Measurements from ENCODE around the gene MAPK7.

DNA sequence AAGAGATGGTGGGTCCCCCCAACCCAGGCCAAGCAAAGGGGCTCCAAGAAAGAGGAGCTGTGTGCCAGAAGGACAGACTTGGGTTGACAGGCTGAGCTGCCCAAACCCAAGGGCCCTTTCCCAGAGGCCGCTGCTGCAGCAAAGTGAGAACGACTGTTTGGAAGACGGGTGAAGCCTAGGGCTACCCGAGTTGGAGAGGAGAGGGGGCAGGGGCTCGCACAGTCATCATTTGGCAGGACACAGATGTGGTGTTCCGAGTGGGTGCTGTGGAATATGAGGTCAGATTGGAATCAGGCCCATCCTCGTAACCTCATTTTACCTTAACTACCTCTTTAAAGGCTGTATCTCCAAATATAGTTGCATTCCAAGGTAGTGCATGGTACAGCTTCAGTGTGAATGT, 14.0 kb downstream of the MAPK7 start:
- TF ChIP-seq, protein P1, sequence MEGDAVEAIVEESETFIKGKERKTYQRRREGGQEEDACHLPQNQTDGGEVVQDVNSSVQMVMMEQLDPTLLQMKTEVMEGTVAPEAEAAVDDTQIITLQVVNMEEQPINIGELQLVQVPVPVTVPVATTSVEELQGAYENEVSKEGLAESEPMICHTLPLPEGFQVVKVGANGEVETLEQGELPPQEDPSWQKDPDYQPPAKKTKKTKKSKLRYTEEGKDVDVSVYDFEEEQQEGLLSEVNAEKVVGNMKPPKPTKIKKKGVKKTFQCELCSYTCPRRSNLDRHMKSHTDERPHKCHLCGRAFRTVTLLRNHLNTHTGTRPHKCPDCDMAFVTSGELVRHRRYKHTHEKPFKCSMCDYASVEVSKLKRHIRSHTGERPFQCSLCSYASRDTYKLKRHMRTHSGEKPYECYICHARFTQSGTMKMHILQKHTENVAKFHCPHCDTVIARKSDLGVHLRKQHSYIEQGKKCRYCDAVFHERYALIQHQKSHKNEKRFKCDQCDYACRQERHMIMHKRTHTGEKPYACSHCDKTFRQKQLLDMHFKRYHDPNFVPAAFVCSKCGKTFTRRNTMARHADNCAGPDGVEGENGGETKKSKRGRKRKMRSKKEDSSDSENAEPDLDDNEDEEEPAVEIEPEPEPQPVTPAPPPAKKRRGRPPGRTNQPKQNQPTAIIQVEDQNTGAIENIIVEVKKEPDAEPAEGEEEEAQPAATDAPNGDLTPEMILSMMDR (IDR thresholded peaks at IDR 0.05; ENCODE audit: extremely low read depth in 1 of 2, insufficient read depth in 1 of 2, low read depth in 1 of 2, low read length in 2 of 2): no peak
- TF ChIP-seq POLR2A (IDR thresholded peaks at IDR 0.05; ENCODE audit: low read depth, low read length) (no peak), JUN (IDR thresholded peaks at IDR 0.05; ENCODE audit: borderline replicate concordance, insufficient read depth, insufficient read length, low read depth) (no peak), MAX (IDR thresholded peaks at IDR 0.05; ENCODE audit: insufficient read depth, insufficient read length) (no peak), EZH2 (IDR thresholded peaks at IDR 0.05; ENCODE audit: borderline replicate concordance, low read depth, low read length, severe bottlenecking) (no peak), POLR2AphosphoS5 (IDR thresholded peaks at IDR 0.05; ENCODE audit: insufficient read depth, low read depth, low read length) (no peak), FOS (IDR thresholded peaks at IDR 0.05; ENCODE audit: borderline replicate concordance, insufficient read depth, low read length) (no peak), MYC (IDR thresholded peaks at IDR 0.05; ENCODE audit: low read depth, low read length) (no peak), GATA2 (IDR thresholded peaks at IDR 0.05; ENCODE audit: insufficient read depth, insufficient read length, low read depth, low read length) (no peak)

Data from endothelial cell of umbilical vein (primary cell).